ENCODE measurements around the gene GTF2F2.

GRCh38 chr13:45228002-45228401 lies 107.7 kb downstream of the GTF2F2 start:
- TF ChIP-seq POLR2AphosphoS5 (IDR thresholded peaks at IDR 0.05; ENCODE audit: insufficient read depth in 1 of 2, low read depth in 1 of 2) = no peak
- TF ChIP-seq POLR2A (IDR thresholded peaks at IDR 0.05) = no peak
- no peak for TF ChIP-seq CTCF (IDR thresholded peaks at IDR 0.05)
